H1 (cell line): Measurements from ENCODE around the gene VAMP2. TPM values are rescaled to one million over a fixed set of nuclear protein-coding genes. Genes with fewer than 3 reads are reported as not detected.

Experiments used
- ASH2L ChIP-seq: fragments of 200-600, 300-600 bp; sonication (generic); IDR thresholded peaks from one replicate; pipeline ENCODE4 v1.7.1; 2017; ENCODE audit warnings: low read length
- BCL11A ChIP-seq, 2 experiments: IDR thresholded peaks; one replicate each; pipeline ENCODE4 v1.6.1; 2011; ENCODE audit warnings: low read depth in 2 of 2, low read length in 2 of 2, mild to moderate bottlenecking in 2 of 2
- CEBPB ChIP-seq: IDR thresholded peaks from 2 replicates; pipeline ENCODE4 v1.6.1; 2012; ENCODE audit warnings: low read depth, low read length
- FOSL1 ChIP-seq: IDR thresholded peaks from 2 replicates; pipeline ENCODE4 v1.6.1; 2011; ENCODE audit warnings: mild to moderate bottlenecking, low read depth, low read length, moderate library complexity; ENCODE audit not compliant: insufficient read depth
- KDM1A ChIP-seq: fragments of 200-600, 300-600 bp; sonication (generic); IDR thresholded peaks from 2 replicates; pipeline ENCODE4 v1.7.1; 2016; ENCODE audit warnings: mild to moderate bottlenecking, low read length, borderline replicate concordance
- KDM4A ChIP-seq: IDR thresholded peaks from one replicate; pipeline ENCODE4 v1.7.1; 2012; ENCODE audit warnings: low read depth, mild to moderate bottlenecking, moderate library complexity, low read length, inconsistent platforms; ENCODE audit not compliant: severe bottlenecking
- MAFK ChIP-seq: IDR thresholded peaks from 2 replicates; pipeline ENCODE4 v1.6.1; 2012; ENCODE audit warnings: low read depth, mild to moderate bottlenecking, improper control_type of control experiment, low read length
- POLR2AphosphoS5 ChIP-seq: IDR thresholded peaks from 2 replicates; pipeline ENCODE4 v1.6.1; 2011; ENCODE audit warnings: low read depth, low read length
- POU5F1 ChIP-seq: IDR thresholded peaks from 2 replicates; pipeline ENCODE4 v1.6.1; 2011; ENCODE audit warnings: low read depth, mild to moderate bottlenecking, low read length, moderate library complexity
- RBBP5 ChIP-seq: IDR thresholded peaks from 2 replicates; pipeline ENCODE4 v1.7.1; 2012; ENCODE audit warnings: low read depth, mild to moderate bottlenecking, inconsistent platforms, low read length, moderate library complexity, borderline replicate concordance
- RNF2 ChIP-seq: fragments of 200-900, 300-1000 bp; sonication (generic); IDR thresholded peaks from 2 replicates; pipeline ENCODE4 v1.7.1; 2016; ENCODE audit warnings: borderline replicate concordance, low read depth, mild to moderate bottlenecking, antibody characterized with exemption, low read length; ENCODE audit not compliant: poor library complexity, severe bottlenecking; ENCODE audit errors: missing control alignments
- RXRA ChIP-seq: IDR thresholded peaks from 2 replicates; pipeline ENCODE4 v1.6.1; 2011; ENCODE audit warnings: low read depth, mild to moderate bottlenecking, low read length, moderate library complexity; ENCODE audit not compliant: insufficient read depth
- SIX5 ChIP-seq: IDR thresholded peaks from 2 replicates; pipeline ENCODE4 v1.6.1; 2011; ENCODE audit warnings: mild to moderate bottlenecking, low read depth, low read length
- SRF ChIP-seq: IDR thresholded peaks from 2 replicates; pipeline ENCODE4 v1.6.1; 2011; ENCODE audit warnings: mild to moderate bottlenecking, low read depth, low read length, moderate library complexity
- YY1 ChIP-seq: IDR thresholded peaks from 2 replicates; pipeline ENCODE4 v1.6.1; 2011; ENCODE audit warnings: low read depth, mild to moderate bottlenecking, low read length
- polyA plus RNA-seq, 7 experiments: library from polyadenylated mRNA; depleted of rRNA in 3 of 7; stranded (reverse) in 5 of 7; unstranded in 2 of 7; fragments of >200 nt in 5 of 7; fragments of 200-250 nt in 2 of 7; gene quantifications; 1 replicate in 5 of 7; 2 replicates in 1 of 7; 4 replicates in 1 of 7; pipeline versions ENCODE4 v1.2.1 to v1.2.3, GENCODE V29; 2011 to 2013; ENCODE audit warnings: missing spikeins in 2 of 7, mixed read lengths in 2 of 7
- total RNA-seq: library from RNA; stranded (reverse); fragmentation: NEBNext Ultra II Directional; extraction: Animal tissue kit (Norgen Biotek cat#: 25700); gene quantifications from 2 replicates; pipeline ENCODE4 v1.2.1, GENCODE V29; 2021
- TF ChIP-seq, protein P1 (sequence below): IDR thresholded peaks from 2 replicates; pipeline ENCODE4 v1.6.1; 2012; ENCODE audit warnings: inconsistent platforms
- TF ChIP-seq, protein P2 (sequence below), 3 experiments: IDR thresholded peaks; 1 replicate in 2 of 3; 2 replicates in 1 of 3; pipeline versions ENCODE4 v1.5.1 to v1.6.1; 2011; ENCODE audit warnings: low read length in 3 of 3, mild to moderate bottlenecking in 3 of 3, inconsistent platforms in 2 of 3, low read depth in 1 of 3, moderate library complexity in 1 of 3; ENCODE audit not compliant: insufficient read depth in 1 of 3; ENCODE audit errors: control extremely low read depth in 1 of 3

VAMP2 gene
- total and polyA plus RNA-seq, 2 of the 8 experiments (the other 6 are each of a cell fraction or from before 2014, with no cell fraction given) = 19.3 to 20.5 TPM

DNA sequence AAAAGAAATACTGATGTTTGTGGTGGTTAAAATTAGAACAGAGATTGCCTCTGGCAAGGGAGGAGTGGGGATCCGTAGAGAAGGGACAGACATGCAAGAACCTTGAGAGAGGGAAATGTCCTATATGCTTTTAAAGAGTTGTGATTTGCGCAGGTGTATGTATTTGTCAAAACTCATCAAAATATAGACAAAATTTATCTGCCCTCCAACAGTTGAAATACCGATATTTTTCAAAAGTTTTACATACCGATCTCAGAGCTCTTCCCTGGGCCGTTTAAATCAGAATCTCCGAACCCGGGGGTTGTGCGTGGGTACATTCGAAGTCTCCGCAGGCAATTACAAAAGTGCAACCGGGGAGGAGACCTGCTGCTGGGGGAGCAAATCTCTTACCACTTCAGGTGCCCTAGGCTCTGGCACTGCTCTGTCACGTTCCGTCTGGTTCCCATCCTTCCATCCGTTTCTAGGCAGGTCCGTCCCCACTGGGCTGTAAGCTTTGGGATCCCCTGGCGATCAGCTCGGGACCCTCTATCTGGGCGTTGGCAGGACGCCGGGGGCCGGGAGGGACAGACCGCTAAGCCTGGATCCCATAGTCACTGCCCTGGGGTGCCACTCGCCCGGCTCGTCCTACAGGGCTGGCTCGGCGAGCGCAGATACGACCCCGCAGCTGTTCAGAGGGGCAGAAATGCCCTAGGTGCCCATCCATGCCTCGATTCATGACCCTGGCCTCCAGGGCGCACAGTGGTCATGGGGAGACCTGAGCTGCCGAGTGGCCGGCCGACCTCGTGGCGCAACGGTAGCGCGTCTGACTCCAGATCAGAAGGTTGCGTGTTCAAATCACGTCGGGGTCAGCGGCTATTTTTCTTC lies 23.1 kb upstream of the VAMP2 start (continued):
- TF ChIP-seq, protein P1, sequence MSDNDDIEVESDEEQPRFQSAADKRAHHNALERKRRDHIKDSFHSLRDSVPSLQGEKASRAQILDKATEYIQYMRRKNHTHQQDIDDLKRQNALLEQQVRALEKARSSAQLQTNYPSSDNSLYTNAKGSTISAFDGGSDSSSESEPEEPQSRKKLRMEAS = peak; percentile 90
- TF ChIP-seq RBBP5 (peak; percentile 96), BCL11A (IDR thresholded peaks at IDR 0.05; ENCODE audit: low read depth in 2 of 2, low read length in 2 of 2) (no peak), ASH2L (peak; percentile 98), CEBPB (peak; percentile 72), MAFK (no peak), SIX5 (no peak), RXRA (no peak), FOSL1 (no peak), RNF2 (no peak), KDM1A (0 out of 2 replicates have a peak, but pooled peaks have one; percentile 11), POLR2AphosphoS5 (no peak), KDM4A (peak; percentile 92), POU5F1 (no peak), YY1 (peak; percentile 56; the same call in 1 of the 2 replicates), SRF (no peak)
- TF ChIP-seq, protein P2, sequence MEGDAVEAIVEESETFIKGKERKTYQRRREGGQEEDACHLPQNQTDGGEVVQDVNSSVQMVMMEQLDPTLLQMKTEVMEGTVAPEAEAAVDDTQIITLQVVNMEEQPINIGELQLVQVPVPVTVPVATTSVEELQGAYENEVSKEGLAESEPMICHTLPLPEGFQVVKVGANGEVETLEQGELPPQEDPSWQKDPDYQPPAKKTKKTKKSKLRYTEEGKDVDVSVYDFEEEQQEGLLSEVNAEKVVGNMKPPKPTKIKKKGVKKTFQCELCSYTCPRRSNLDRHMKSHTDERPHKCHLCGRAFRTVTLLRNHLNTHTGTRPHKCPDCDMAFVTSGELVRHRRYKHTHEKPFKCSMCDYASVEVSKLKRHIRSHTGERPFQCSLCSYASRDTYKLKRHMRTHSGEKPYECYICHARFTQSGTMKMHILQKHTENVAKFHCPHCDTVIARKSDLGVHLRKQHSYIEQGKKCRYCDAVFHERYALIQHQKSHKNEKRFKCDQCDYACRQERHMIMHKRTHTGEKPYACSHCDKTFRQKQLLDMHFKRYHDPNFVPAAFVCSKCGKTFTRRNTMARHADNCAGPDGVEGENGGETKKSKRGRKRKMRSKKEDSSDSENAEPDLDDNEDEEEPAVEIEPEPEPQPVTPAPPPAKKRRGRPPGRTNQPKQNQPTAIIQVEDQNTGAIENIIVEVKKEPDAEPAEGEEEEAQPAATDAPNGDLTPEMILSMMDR (IDR thresholded peaks at IDR 0.05; ENCODE audit: control extremely low read depth in 1 of 3, insufficient read depth in 1 of 3, low read depth in 1 of 3, low read length in 3 of 3) = no peak
